K562 (cell line): ENCODE results near the gene GAB2. TPM values are rescaled to one million over a fixed set of nuclear protein-coding genes. Genes with fewer than 3 reads are reported as not detected.

Experiments
- ATAC-seq: fragments of 200-7000 bp; cut with Tn5 transposase; 3 replicates; pipeline ENCODE4 v1.9.1; 2020; ENCODE audit warnings: moderate library complexity
- BruUV-seq: library from RNA; stranded (reverse); fragments of 400-500 nt; replicated peaks from 2 replicates; lab custom pipeline; 2021; lab: Mats Ljungman, UMichigan
- CTCF ChIA-PET: fragments of 300-600 bp; formaldehyde crosslinking; extraction: SDS; loops from one replicate; lab custom pipeline; 2021; ENCODE audit warnings: low intra/inter-chr PET ratio; lab: Yijun Ruan, JAX
- POLR2A ChIA-PET: fragments of 300-600, 350-650 bp; sonication (Branson Sonifier 250); formaldehyde crosslinking; extraction: SDS; loops from one replicate; lab custom pipeline; 2021; ENCODE audit warnings: antibody characterized with exemption, inconsistent platforms; lab: Yijun Ruan, JAX
- DNase-seq, 4 experiments: peaks; one replicate each; pipeline versions ENCODE4 v3.0.0 to v3.0.0-alpha.2; 2011 to 2018; ENCODE audit warnings: low spot score in 3 of 4, mixed read lengths in 3 of 4; ENCODE audit errors: extremely low read depth in 1 of 4
- FAIRE-seq: peaks from 2 replicates; lab custom pipeline; 2011; peaks lifted over from hg19 to GRCh38; lab: Jason Lieb, UNC
- H2AFZ ChIP-seq: 2 replicates; pipeline ENCODE4 v1.6.0; 2011; ENCODE audit warnings: low read depth, low read length, control low read depth, inconsistent platforms
- H3K27ac ChIP-seq: fragments of 200-600 bp; 3 replicates; pipeline ENCODE4 v1.8.0; 2011; ENCODE audit warnings: low read depth, mild to moderate bottlenecking, control low read depth, inconsistent platforms, low read length, moderate library complexity, mixed read lengths; ENCODE audit errors: extremely low read depth
- H3K27me3 ChIP-seq, 2 experiments: fragments of 300-600 bp in 1 of 2; 2 replicates in 1 of 2; 3 replicates in 1 of 2; pipeline versions ENCODE4 v1.6.0 to v1.8.0; 2011; ENCODE audit warnings: inconsistent platforms in 2 of 2, low read length in 2 of 2, mild to moderate bottlenecking in 1 of 2, mixed read lengths in 1 of 2, moderate library complexity in 1 of 2; ENCODE audit not compliant: control insufficient read depth in 2 of 2, insufficient read depth in 2 of 2
- H3K36me3 ChIP-seq: fragments of 300-600 bp; 3 replicates; pipeline ENCODE4 v1.8.0; 2011; ENCODE audit warnings: mild to moderate bottlenecking, low read length, inconsistent platforms; ENCODE audit not compliant: control insufficient read depth, insufficient read depth
- H3K4me1 ChIP-seq, 2 experiments: fragments of 200-600 bp in 1 of 2; replicated peaks in 1 of 2; 2 replicates in 1 of 2; 3 replicates in 1 of 2; pipeline versions ENCODE4 v1.5.1 to v1.8.0; 2011; ENCODE audit warnings: inconsistent platforms in 2 of 2, low read length in 2 of 2, mild to moderate bottlenecking in 1 of 2, mixed read lengths in 1 of 2, moderate library complexity in 1 of 2; ENCODE audit not compliant: control insufficient read depth in 2 of 2, insufficient read depth in 2 of 2
- H3K4me2 ChIP-seq: 2 replicates; pipeline ENCODE4 v1.6.1; 2011; ENCODE audit warnings: low read length, control low read depth, inconsistent platforms, mixed read lengths; ENCODE audit not compliant: insufficient read depth
- H3K4me3 ChIP-seq: fragments of 200-600 bp; sonication (generic), shearing (Covaris generic); 2 replicates; pipeline ENCODE4 v1.5.1; 2016; ENCODE audit warnings: control low read depth, inconsistent platforms
- H3K79me2 ChIP-seq: fragments of 200-600 bp; 3 replicates; pipeline ENCODE4 v1.8.0; 2011; ENCODE audit warnings: low read length, inconsistent platforms; ENCODE audit not compliant: control insufficient read depth, insufficient read depth
- H3K9ac ChIP-seq, 2 experiments: 2 replicates each; pipeline versions ENCODE4 v1.6.0 to v1.6.1; 2011; ENCODE audit warnings: low read depth in 2 of 2, low read length in 2 of 2, control low read depth in 1 of 2, inconsistent platforms in 1 of 2, mild to moderate bottlenecking in 1 of 2, mixed read lengths in 1 of 2; ENCODE audit not compliant: insufficient read depth in 1 of 2
- H3K9me1 ChIP-seq: one replicate; pipeline ENCODE4 v1.6.0; 2011; ENCODE audit warnings: inconsistent platforms, mild to moderate bottlenecking, low read length, moderate library complexity; ENCODE audit not compliant: control insufficient read depth, insufficient read depth
- H3K9me3 ChIP-seq: replicated peaks from 2 replicates; pipeline ENCODE4 v1.5.1; 2011; ENCODE audit warnings: low read depth, low read length, inconsistent platforms; ENCODE audit not compliant: control insufficient read depth, insufficient read depth
- H4K20me1 ChIP-seq: replicated peaks from 2 replicates; pipeline ENCODE4 v1.6.1; 2011; ENCODE audit warnings: low read length, inconsistent platforms, mixed read lengths; ENCODE audit not compliant: control insufficient read depth, insufficient read depth
- ETV6 ChIP-seq, 3 experiments: fragments of 150-350 bp in 1 of 3; sonication (generic) in 1 of 3; formaldehyde crosslinking in 1 of 3; IDR thresholded peaks; 2 replicates each; pipeline versions ENCODE4 v1.6.1 to v1.8.0; 2014 to 2022; ENCODE audit warnings: borderline replicate concordance in 2 of 3, low read depth in 2 of 3, antibody characterized with exemption in 1 of 3, low read length in 1 of 3, mild to moderate bottlenecking in 1 of 3, missing genetic modification reagents in 1 of 3
- FOSL1 ChIP-seq: fragments of 200-800 bp; sonication (Bioruptor generic); conservative IDR thresholded peaks from 2 replicates; pipeline ENCODE4 v1.6.1; 2016; ENCODE audit warnings: missing genetic modification characterization, missing compliant biosample characterization
- HNRNPK ChIP-seq: fragments of 200-400 bp; formaldehyde crosslinking; IDR thresholded peaks from one replicate; pipeline ENCODE4 v1.6.1; 2018; ENCODE audit warnings: mild to moderate bottlenecking, low read depth, low read length; ENCODE audit not compliant: poor library complexity, severe bottlenecking
- IRF9 ChIP-seq: fragments of 450-650 bp; IDR thresholded peaks from 2 replicates; pipeline ENCODE4 v1.6.1; 2016; ENCODE audit warnings: missing biosample characterization, missing genetic modification characterization
- NFE2 ChIP-seq: IDR thresholded peaks from 2 replicates; pipeline ENCODE4 v1.6.1; 2014; ENCODE audit warnings: antibody characterized with exemption, low read depth
- NFYB ChIP-seq: IDR thresholded peaks from 2 replicates; pipeline ENCODE4 v1.6.1; 2011; ENCODE audit warnings: mild to moderate bottlenecking, moderate library complexity; ENCODE audit not compliant: insufficient read length; ENCODE audit errors: extremely low read depth
- SP2 ChIP-seq: IDR thresholded peaks from 2 replicates; pipeline ENCODE4 v1.6.1; 2011; ENCODE audit warnings: mild to moderate bottlenecking, low read depth, low read length, moderate library complexity; ENCODE audit not compliant: poor library complexity, severe bottlenecking; ENCODE audit errors: extremely low read depth
- TEAD2 ChIP-seq: fragments of 450-650 bp; IDR thresholded peaks from 2 replicates; pipeline ENCODE4 v1.6.1; 2016; ENCODE audit warnings: missing genetic modification characterization, control low read depth, missing compliant biosample characterization
- ZC3H8 ChIP-seq: fragments of 450-650 bp; IDR thresholded peaks from 2 replicates; pipeline ENCODE4 v1.6.1; 2017
- ZFX ChIP-seq: sonication (generic); formaldehyde crosslinking; IDR thresholded peaks from 2 replicates; pipeline ENCODE4 v1.8.0; 2022; ENCODE audit warnings: mild to moderate bottlenecking, missing genetic modification reagents, moderate library complexity
- ZNF212 ChIP-seq: fragments of 450-650 bp; formaldehyde crosslinking; IDR thresholded peaks from 2 replicates; pipeline ENCODE4 v1.4.0; 2020; ENCODE audit warnings: mild to moderate bottlenecking
- ZNF583 ChIP-seq: fragments of 250-450 bp; sonication (Bioruptor Pico); IDR thresholded peaks from 2 replicates; pipeline ENCODE4 v1.4.0; 2020
- ZNF586 ChIP-seq: fragments of 450-650 bp; formaldehyde crosslinking; conservative IDR thresholded peaks from 2 replicates; pipeline ENCODE4 v1.4.0; 2020; ENCODE audit warnings: mild to moderate bottlenecking, moderate library complexity
- WGBS: fragments of 100-300 bp; shearing (Covaris generic); methylation state at CpG from one replicate; pipeline ENCODE4 v1.1.6; 2016; ENCODE audit warnings: low coverage, mixed read lengths; ENCODE audit not compliant: insufficient coverage; ENCODE audit errors: missing lambda C conversion rate; 5-methylcytosine and 5-hydroxymethylcytosine counted together
- in situ Hi-C: fragments of 300-500 bp; cut with MboI; formaldehyde crosslinking; loops from 4 replicates; pipeline ENCODE4 v1.15.0; 2018; ENCODE audit warnings: inconsistent platforms, mixed read lengths
- intact Hi-C: fragments of 100-400 bp; cut with micrococcal nuclease; formaldehyde crosslinking; loops from 2 replicates; pipeline ENCODE4 v1.14.2; 2022
- polyA plus RNA-seq, 8 experiments: library from polyadenylated mRNA; depleted of rRNA in 4 of 8; stranded (reverse) in 5 of 8; unstranded in 3 of 8; fragments of >200 nt; fragmentation: Nextera tagmentation in 2 of 8; fragmentation: Illumina TruSeq in 1 of 8; extraction: Ambion mirVana in 2 of 8; extraction: Trizol in 1 of 8; gene quantifications; 2 replicates each; pipeline versions ENCODE4 v1.2.1 to v1.2.3, GENCODE V29; 2011 to 2014; ENCODE audit warnings: inconsistent platforms in 1 of 8, missing spikeins in 1 of 8
- total RNA-seq, 7 experiments: library from RNA; depleted of rRNA in 6 of 7; stranded (reverse); fragments of >200 nt in 6 of 7; fragmentation: Illumina TruSeq in 2 of 7; extraction: Trizol in 2 of 7; gene quantifications; 2 replicates each; pipeline versions ENCODE4 v1.2.1 to v1.2.3, GENCODE V29; 2011 to 2021; ENCODE audit warnings: low replicate concordance in 1 of 7
- TF ChIP-seq, protein P1 (sequence below): fragments of 250-450 bp; sonication (Bioruptor Pico); IDR thresholded peaks from 2 replicates; pipeline ENCODE4 v1.4.0; 2020; ENCODE audit warnings: borderline replicate concordance

GAB2 gene
- total and polyA plus RNA-seq, 9 of the 15 experiments (the other 6 are each of a cell fraction or from before 2014, with no cell fraction given), result 2.3 to 35.2 (median 16.1) TPM

GRCh38 chr11:78460471-78460870, 42.9 kb upstream of the GAB2 start:
- TF ChIP-seq SP2 (no peak), FOSL1 (tag) (no peak), TEAD2 (tag) (no peak), ZFX (CRISPR knock-in tag) (no peak), NFE2 (no peak), HNRNPK (no peak), ETV6 (IDR thresholded peaks at IDR 0.05; ENCODE audit: borderline replicate concordance in 1 of 2, low read depth in 2 of 2, low read length in 1 of 2) (no peak), ETV6 (CRISPR knock-in tag; IDR thresholded peaks at IDR 0.05; ENCODE audit: borderline replicate concordance) (no peak), ZNF583 (CRISPR knock-in tag) (no peak), NFYB (no peak), ZNF586 (CRISPR knock-in tag) (no peak), ZNF212 (CRISPR knock-in tag) (no peak), IRF9 (tag) (no peak), ZC3H8 (no peak)
- TF ChIP-seq, protein P1, sequence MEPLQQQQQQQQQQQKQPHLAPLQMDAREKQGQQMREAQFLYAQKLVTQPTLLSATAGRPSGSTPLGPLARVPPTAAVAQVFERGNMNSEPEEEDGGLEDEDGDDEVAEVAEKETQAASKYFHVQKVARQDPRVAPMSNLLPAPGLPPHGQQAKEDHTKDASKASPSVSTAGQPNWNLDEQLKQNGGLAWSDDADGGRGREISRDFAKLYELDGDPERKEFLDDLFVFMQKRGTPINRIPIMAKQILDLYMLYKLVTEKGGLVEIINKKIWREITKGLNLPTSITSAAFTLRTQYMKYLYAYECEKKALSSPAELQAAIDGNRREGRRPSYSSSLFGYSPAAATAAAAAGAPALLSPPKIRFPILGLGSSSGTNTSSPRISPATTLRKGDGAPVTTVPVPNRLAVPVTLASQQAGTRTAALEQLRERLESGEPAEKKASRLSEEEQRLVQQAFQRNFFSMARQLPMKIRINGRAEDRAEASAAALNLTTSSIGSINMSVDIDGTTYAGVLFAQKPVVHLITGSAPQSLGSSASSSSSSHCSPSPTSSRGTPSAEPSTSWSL (CRISPR knock-in tag), result no peak
- Histone ChIP-seq H3K36me3 (peaks cover 50% of the 10 kb centered on the region; the same call in 2 of the 3 replicates), H3K9me3 (no peaks in the 10 kb centered on the region), H2AFZ (no peak overlapping the region), H3K27me3 (no peaks in the 10 kb centered on the region), H3K27ac (no peak overlapping the region), H3K79me2 (no peaks in the 10 kb centered on the region), H3K4me3 (no peak overlapping the region), H3K9me1 (no peaks in the 10 kb centered on the region), H3K4me1 (no peaks in the 10 kb centered on the region), H4K20me1 (no peaks in the 10 kb centered on the region), H3K9ac (no peak overlapping the region), H3K4me2 (no peak overlapping the region)
- FAIRE-seq (no peak), DNase-seq (no peak), ATAC-seq (no peak)
- CTCF ChIA-PET, result no interaction called here
- POLR2A ChIA-PET, result no interaction called here
- BruUV-seq, result no TSS peak
- WGBS, result 88% methylated on average over 1 of the region's 1 CpG
- intact Hi-C loops (no loop called here), in situ Hi-C loops (no loop called here)
